Hematopoietic multipotent progenitor cell treated with erythropoietin and hydrocortisone succinate and interleukin-3 and kit ligand, for 4 days (in vitro differentiated cells): Measurements from ENCODE around the gene FYB2.

Source experiments
- DNase-seq: peaks from one replicate; pipeline ENCODE4 v3.0.0-alpha.2; 2015

Gene FYB2

GRCh38 chr1:56819387-56819899 lies at the start of gene FYB2:
Gene FYB2 (minus strand): TSS chr1:56819404. CDS start chr1:56819290, 114 bp downstream.
- DNase-seq: no peak

GRCh38 chr1:56868761-56869160 lies 49.6 kb upstream of the FYB2 start:
- no peak for DNase-seq

- DNase-seq: no peak
These were observed 48.3 kb upstream of the FYB2 start for GRCh38 chr1:56867491-56867890.

GRCh38 chr1:56866656-56867055 lies 47.5 kb upstream of the FYB2 start:
- DNase-seq: no peak

GRCh38 chr1:56864430-56864829 lies 45.2 kb upstream of the FYB2 start:
- DNase-seq: no peak

- DNase-seq: no peak
These were observed 44.2 kb upstream of the FYB2 start for GRCh38 chr1:56863265-56863992.

- DNase-seq: no peak
These were observed 40.1 kb upstream of the FYB2 start for GRCh38 chr1:56859287-56859686.

- DNase-seq: no peak
These were observed 37.0 kb upstream of the FYB2 start for GRCh38 chr1:56856186-56856585.

GRCh38 chr1:56855190-56855589 lies 36.0 kb upstream of the FYB2 start:
- no peak for DNase-seq

- DNase-seq: no peak
These were observed 35.4 kb upstream of the FYB2 start, which contains the start of gene C8A for GRCh38 chr1:56854521-56855099. Gene C8A (plus strand): TSS chr1:56854797. CDS start chr1:56854902, 105 bp downstream.

GRCh38 chr1:56852476-56852875 lies 33.3 kb upstream of the FYB2 start:
- no peak for DNase-seq

- no peak for DNase-seq
These were observed 31.7 kb upstream of the FYB2 start for GRCh38 chr1:56850922-56851321.

- DNase-seq: no peak
These were observed 31.2 kb upstream of the FYB2 start for GRCh38 chr1:56850411-56850810.

GRCh38 chr1:56849750-56850149 lies 30.5 kb upstream of the FYB2 start:
- no peak for DNase-seq

GRCh38 chr1:56845343-56845742 lies 26.1 kb upstream of the FYB2 start:
- no peak for DNase-seq

GRCh38 chr1:56844545-56845136 lies 25.4 kb upstream of the FYB2 start:
- DNase-seq: no peak

- no peak for DNase-seq
These were observed 24.3 kb upstream of the FYB2 start for GRCh38 chr1:56843544-56843943.

GRCh38 chr1:56838759-56839158 lies 19.6 kb upstream of the FYB2 start:
- no peak for DNase-seq

GRCh38 chr1:56837244-56837939 lies 18.2 kb upstream of the FYB2 start:
- DNase-seq: no peak

- no peak for DNase-seq
These were observed 17.2 kb upstream of the FYB2 start for GRCh38 chr1:56836359-56836758.

- no peak for DNase-seq
These were observed 16.5 kb upstream of the FYB2 start for GRCh38 chr1:56835657-56836056.

GRCh38 chr1:56834137-56834900 lies 15.1 kb upstream of the FYB2 start:
- DNase-seq: no peak

GRCh38 chr1:56833088-56833487 lies 13.9 kb upstream of the FYB2 start:
- DNase-seq: no peak
